H9 (cell line): ENCODE results near the gene SSBP3. TPM values are rescaled to one million over a fixed set of nuclear protein-coding genes. Genes with fewer than 3 reads are reported as not detected.

Experiments
- DNase-seq: peaks from one replicate; pipeline ENCODE4 v3.0.0-alpha.2; 2017
- H2AFZ ChIP-seq: one replicate; pipeline ENCODE4 v1.6.1; 2013; ENCODE audit warnings: mild to moderate bottlenecking, low read length, control low read depth, moderate library complexity
- H2AK5ac ChIP-seq: 2 replicates; pipeline ENCODE4 v1.6.1; 2013; ENCODE audit warnings: low read length, control low read depth, mixed read lengths; ENCODE audit not compliant: insufficient read length
- H2BK120ac ChIP-seq: one replicate; pipeline ENCODE4 v1.6.1; 2013; ENCODE audit warnings: low read depth, mild to moderate bottlenecking, low read length, control low read depth, inconsistent platforms; ENCODE audit not compliant: poor library complexity, severe bottlenecking
- H2BK12ac ChIP-seq: 2 replicates; pipeline ENCODE4 v1.6.1; 2013; ENCODE audit warnings: low read length, control low read depth, mixed read lengths, low read depth; ENCODE audit not compliant: insufficient read length
- H2BK15ac ChIP-seq: 2 replicates; pipeline ENCODE4 v1.6.1; 2013; ENCODE audit warnings: low read depth, low read length, control low read depth
- H2BK20ac ChIP-seq: one replicate; pipeline ENCODE4 v1.6.1; 2013; ENCODE audit warnings: low read depth, mild to moderate bottlenecking, low read length, control low read depth, inconsistent platforms; ENCODE audit not compliant: poor library complexity, severe bottlenecking
- H2BK5ac ChIP-seq: 2 replicates; pipeline ENCODE4 v1.6.1; 2013; ENCODE audit warnings: low read length, control low read depth, mixed read lengths; ENCODE audit not compliant: insufficient read length
- H3K14ac ChIP-seq: 2 replicates; pipeline ENCODE4 v1.6.1; 2013; ENCODE audit warnings: low read length, control low read depth; ENCODE audit not compliant: insufficient read depth
- H3K18ac ChIP-seq: 2 replicates; pipeline ENCODE4 v1.6.1; 2013; ENCODE audit warnings: low read depth, mild to moderate bottlenecking, mixed read lengths, low read length, control low read depth; ENCODE audit not compliant: insufficient read length
- H3K23ac ChIP-seq: 2 replicates; pipeline ENCODE4 v1.6.1; 2013; ENCODE audit warnings: low read length, control low read depth, mixed read lengths, low read depth; ENCODE audit not compliant: insufficient read length
- H3K23me2 ChIP-seq: 2 replicates; pipeline ENCODE4 v1.6.1; 2013; ENCODE audit warnings: low read depth, mild to moderate bottlenecking, mixed read lengths, low read length, control low read depth; ENCODE audit not compliant: insufficient read length, poor library complexity, severe bottlenecking
- H3K27ac ChIP-seq: 2 replicates; pipeline ENCODE4 v1.5.1; 2013; ENCODE audit warnings: low read length, control low read depth, mixed read lengths, low read depth; ENCODE audit not compliant: insufficient read length
- H3K27me3 ChIP-seq: 2 replicates; pipeline ENCODE4 v1.6.1; 2013; ENCODE audit warnings: low read length, control low read depth, inconsistent platforms; ENCODE audit not compliant: insufficient read depth
- H3K4ac ChIP-seq: 2 replicates; pipeline ENCODE4 v1.6.1; 2013; ENCODE audit warnings: low read depth, mild to moderate bottlenecking, control low read depth, inconsistent platforms, low read length, moderate library complexity
- H3K4me1 ChIP-seq: 2 replicates; pipeline ENCODE4 v1.6.1; 2013; ENCODE audit warnings: low read length, control low read depth, inconsistent platforms; ENCODE audit not compliant: insufficient read depth
- H3K4me2 ChIP-seq: 2 replicates; pipeline ENCODE4 v1.6.1; 2013; ENCODE audit warnings: low read length, control low read depth, mixed read lengths; ENCODE audit not compliant: insufficient read length, insufficient read depth
- H3K56ac ChIP-seq: 2 replicates; pipeline ENCODE4 v1.6.1; 2013; ENCODE audit warnings: low read depth, mild to moderate bottlenecking, mixed read lengths, low read length, control low read depth; ENCODE audit not compliant: insufficient read length
- H3K79me1 ChIP-seq: 2 replicates; pipeline ENCODE4 v1.6.1; 2013; ENCODE audit warnings: low read depth, mild to moderate bottlenecking, moderate library complexity, low read length, control low read depth, inconsistent platforms; ENCODE audit not compliant: insufficient read depth, poor library complexity, severe bottlenecking
- H3K79me2 ChIP-seq: 2 replicates; pipeline ENCODE4 v1.6.1; 2013; ENCODE audit warnings: low read length, control low read depth, inconsistent platforms; ENCODE audit not compliant: insufficient read depth
- H3K9ac ChIP-seq: 2 replicates; pipeline ENCODE4 v1.6.1; 2013; ENCODE audit warnings: low read length, control low read depth, mixed read lengths; ENCODE audit not compliant: insufficient read length; ENCODE audit errors: extremely low read depth
- H3K9me3 ChIP-seq: one replicate; pipeline ENCODE4 v1.6.1; 2013; ENCODE audit warnings: low read depth, low read length, inconsistent platforms; ENCODE audit not compliant: control insufficient read depth
- H3T11ph ChIP-seq: one replicate; pipeline ENCODE4 v1.6.1; 2013; ENCODE audit warnings: mild to moderate bottlenecking, low read length, control low read depth, inconsistent platforms
- H4K20me1 ChIP-seq: one replicate; pipeline ENCODE4 v1.6.1; 2013; ENCODE audit not compliant: control insufficient read depth, insufficient read length, insufficient read depth
- H4K5ac ChIP-seq: 2 replicates; pipeline ENCODE4 v1.6.1; 2013; ENCODE audit warnings: low read depth, mild to moderate bottlenecking, mixed read lengths, low read length, control low read depth; ENCODE audit not compliant: insufficient read length
- H4K8ac ChIP-seq: replicated peaks from 2 replicates; pipeline ENCODE4 v1.6.1; 2013; ENCODE audit warnings: low read length, control low read depth, mixed read lengths, low read depth; ENCODE audit not compliant: insufficient read length
- H4K91ac ChIP-seq: 2 replicates; pipeline ENCODE4 v1.6.1; 2013; ENCODE audit warnings: low read depth, mild to moderate bottlenecking, moderate library complexity, mixed read lengths, low read length, control low read depth; ENCODE audit not compliant: insufficient read length
- H3K27ac Mint-ChIP-seq, 3 experiments: 2 replicates in 2 of 3; 3 replicates in 1 of 3; pipeline ENCODE4 v1.8.0; 2020 to 2021; ENCODE audit warnings: mixed read lengths in 3 of 3, mild to moderate bottlenecking in 1 of 3, moderate library complexity in 1 of 3
- H3K27me3 Mint-ChIP-seq: 2 replicates; pipeline ENCODE4 v1.8.0; 2021; ENCODE audit warnings: low read depth, mild to moderate bottlenecking, moderate library complexity, mixed read lengths
- H3K36me3 Mint-ChIP-seq, 3 experiments: 2 replicates in 2 of 3; 3 replicates in 1 of 3; pipeline ENCODE4 v1.8.0; 2020 to 2021; ENCODE audit warnings: low read depth in 3 of 3, mixed read lengths in 3 of 3; ENCODE audit not compliant: insufficient read depth in 1 of 3
- H3K4me1 Mint-ChIP-seq, 2 experiments: 2 replicates each; pipeline ENCODE4 v1.8.0; 2020; ENCODE audit warnings: mixed read lengths in 2 of 2
- H3K4me3 Mint-ChIP-seq, 2 experiments: 2 replicates in 1 of 2; 3 replicates in 1 of 2; pipeline ENCODE4 v1.8.0; 2020 to 2021; ENCODE audit warnings: mild to moderate bottlenecking in 2 of 2, mixed read lengths in 2 of 2, moderate library complexity in 1 of 2
- H3K9me3 Mint-ChIP-seq, 2 experiments: 2 replicates in 1 of 2; 3 replicates in 1 of 2; pipeline ENCODE4 v1.8.0; 2020; ENCODE audit warnings: mild to moderate bottlenecking in 2 of 2, mixed read lengths in 2 of 2, moderate library complexity in 1 of 2
- CTCF ChIP-seq: fragments of 200-600 bp; sonication (generic); conservative IDR thresholded peaks from 3 replicates; pipeline ENCODE4 v1.8.0; 2021; ENCODE audit warnings: antibody characterized with exemption, mild to moderate bottlenecking
- WGBS: extraction: QIAGEN DNeasy Blood & Tissue Kit; methylation state at CpG from one replicate; pipeline ENCODE4 v1.1.7; 2013; ENCODE audit warnings: missing lambda C conversion rate, low lambda C conversion rate, mixed read lengths; ENCODE audit not compliant: insufficient read length; ENCODE audit errors: extremely low coverage; 5-methylcytosine and 5-hydroxymethylcytosine counted together
- total RNA-seq: library from RNA; stranded (reverse); gene quantifications from 2 replicates; pipeline ENCODE4 v1.2.1, GENCODE V29; 2021

SSBP3 gene
- total RNA-seq, 1 experiment from 2014 or later, result 126 TPM

- Histone ChIP-seq H3K23me2 (no peaks in the 10 kb centered on the region), H3K9me3 (no peaks in the 10 kb centered on the region), H4K91ac (no peak overlapping the region), H3K4me1 (peaks cover 24% of the 10 kb centered on the region), H4K8ac (no peak overlapping the region), H2BK5ac (no peak overlapping the region), H2BK15ac (no peak overlapping the region), H3K27me3 (no peaks in the 10 kb centered on the region), H3K4ac (no peak overlapping the region), H3K14ac (no peak overlapping the region; the same call in 1 of the 2 replicates), H3K27ac (no peak overlapping the region), H2BK12ac (no peak overlapping the region), H2AFZ (no peak overlapping the region), H2AK5ac (no peak overlapping the region), H4K5ac (no peak overlapping the region), H3K56ac (no peak overlapping the region), H3K79me1 (peaks cover 4% of the 10 kb centered on the region), H4K20me1 (no peaks in the 10 kb centered on the region), H2BK20ac (no peak overlapping the region), H3K9ac (no peak overlapping the region), H3K4me2 (no peak overlapping the region), H2BK120ac (no peak overlapping the region), H3K23ac (no peak overlapping the region), H3T11ph (no peak overlapping the region), H3K79me2 (peaks cover 2% of the 10 kb centered on the region), H3K18ac (no peak overlapping the region)
- no peak for TF ChIP-seq CTCF
- Mint-ChIP-seq H3K9me3 (no peaks in the 10 kb centered on the region), H3K27ac (peak overlapping the region; percentile 64 to 96 (median 81); a peak in 6 of 7 replicates), H3K4me1 (peaks cover 70 to 86% of the 10 kb centered on the region in 2 experiments), H3K36me3 (0 out of 7 replicates have a peak, but pooled peaks cover 0 to under 1% (median 0%) of the 10 kb centered on the region in 3 experiments), H3K27me3 (no peaks in the 10 kb centered on the region), H3K4me3 (peak overlapping the region in 1 of 2 experiments; percentile 35; a peak in 2 of 5 replicates)
- peak; percentile 59 for DNase-seq
- WGBS, result no CpG with 5 or more reads among the region's 8 CpGs
Observed at GRCh38 chr1:54287176-54287650, 119.0 kb downstream of the SSBP3 start.
